Measurements from ENCODE around the gene RBM20.
"Not testable (repeated sequence)": the region's sequence is repeated elsewhere in the genome, so short reads cannot be mapped to it uniquely, and the experiment has no call there.

Gene RBM20

GRCh38 chr10:110708776-110709443 lies 64.8 kb downstream of the RBM20 start:
- no peak for DNase-seq

- DNase-seq, result no peak
These were observed 65.3 kb downstream of the RBM20 start for GRCh38 chr10:110709444-110709828.

DNA sequence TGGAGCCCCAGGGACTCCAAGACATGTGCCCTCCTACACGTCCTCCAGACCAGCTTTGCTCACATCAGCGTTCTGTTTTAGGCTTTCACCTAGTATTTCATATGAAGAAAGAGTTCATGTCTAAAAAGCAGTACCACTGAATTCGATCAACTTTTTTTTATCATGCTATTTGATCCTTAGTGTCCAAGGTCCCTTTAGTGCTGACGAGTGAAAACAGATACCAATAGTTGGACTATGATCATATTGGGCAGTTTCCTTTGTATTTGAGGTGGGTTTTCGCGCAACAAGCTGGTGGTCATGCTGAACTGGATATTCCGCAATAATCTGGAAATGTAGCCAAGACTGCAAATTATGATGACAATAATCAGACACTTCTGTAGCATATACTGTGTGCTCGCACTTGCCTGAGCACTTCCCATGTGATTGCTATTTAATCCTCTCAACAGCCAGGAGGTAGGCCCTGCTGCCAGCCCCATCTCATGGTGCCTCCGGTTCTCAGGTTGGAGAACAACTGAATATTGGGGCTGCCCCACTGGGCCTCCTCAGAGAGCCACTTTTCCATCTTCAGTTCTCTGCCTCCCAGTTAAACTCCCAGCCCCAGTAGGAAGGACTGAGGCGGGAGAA lies 65.9 kb downstream of the RBM20 start:
- DNase-seq, result no peak

DNA sequence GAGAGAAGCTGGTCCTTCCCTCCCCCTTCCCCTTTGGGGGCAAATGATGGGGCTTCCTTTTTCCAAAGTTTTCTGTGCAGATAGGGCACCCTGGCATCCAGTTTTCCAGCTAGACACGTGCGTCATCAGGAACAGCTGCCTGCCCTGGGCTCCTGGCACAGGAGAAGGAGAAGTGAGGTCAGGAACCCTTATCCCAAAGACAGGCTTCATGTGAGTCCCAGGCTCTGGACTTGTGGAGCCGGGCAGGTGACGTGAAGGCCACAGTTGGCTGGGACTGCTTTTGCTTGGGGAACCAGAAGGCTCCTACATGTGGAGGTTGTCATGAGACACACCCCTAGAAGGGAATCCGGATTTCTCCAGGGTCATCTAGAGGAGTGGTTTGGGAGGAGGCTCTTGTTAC lies 66.5 kb downstream of the RBM20 start:
- no peak for DNase-seq

DNA sequence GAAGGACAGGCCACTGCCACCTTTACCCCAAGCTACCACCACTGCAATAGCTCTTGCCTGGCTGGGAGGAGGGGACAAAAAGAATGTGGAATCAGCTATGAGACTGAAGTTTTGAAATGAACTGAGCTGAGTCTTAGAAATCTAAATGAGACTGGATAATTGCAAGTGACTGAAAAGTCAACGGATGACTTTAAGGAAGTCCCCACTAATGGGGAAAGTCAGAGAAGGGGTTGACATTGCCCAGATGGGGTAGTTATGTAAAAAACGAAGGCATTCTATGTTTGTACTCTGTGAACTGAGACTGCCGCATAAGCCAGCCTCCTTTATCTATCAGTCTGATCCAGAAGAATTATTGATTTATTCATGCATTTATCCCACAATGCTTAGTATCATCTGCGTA lies 67.2 kb downstream of the RBM20 start:
- no peak for DNase-seq

- no peak for DNase-seq
These were observed 70.2 kb downstream of the RBM20 start for GRCh38 chr10:110714356-110714755.

GRCh38 chr10:110717781-110718589 lies 73.8 kb downstream of the RBM20 start:
- no peak for DNase-seq

DNA sequence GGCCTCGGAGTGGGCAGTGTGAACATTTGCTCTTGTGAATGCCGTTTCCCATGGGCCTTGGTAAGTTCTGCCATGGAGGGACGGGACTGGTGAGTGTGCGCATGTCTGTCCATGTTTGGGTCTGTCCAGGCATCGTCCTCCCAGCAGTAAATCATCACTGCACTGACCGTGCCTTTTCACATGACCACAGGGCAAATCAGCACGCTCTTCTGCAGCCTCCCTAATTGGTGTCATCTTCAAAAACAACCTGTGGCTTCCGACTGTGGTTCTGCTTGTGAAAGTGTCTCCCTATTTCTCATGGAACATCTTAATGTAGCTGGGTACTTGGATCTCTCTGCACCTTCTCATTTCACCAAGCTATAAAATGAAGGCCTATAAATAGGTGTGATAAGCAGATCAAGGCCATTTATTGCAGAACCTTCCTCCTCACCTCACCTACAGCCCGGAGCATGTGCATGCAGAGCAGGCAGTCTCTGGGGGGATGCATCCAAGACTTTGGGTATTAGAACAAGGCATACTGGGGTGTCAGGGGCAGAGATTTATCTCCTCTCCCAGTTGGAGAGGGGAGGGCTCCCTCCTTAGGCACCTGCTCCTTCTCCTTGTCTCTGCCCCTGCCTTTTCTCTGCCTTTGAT lies 77.4 kb downstream of the RBM20 start:
- DNase-seq, result no peak

DNA sequence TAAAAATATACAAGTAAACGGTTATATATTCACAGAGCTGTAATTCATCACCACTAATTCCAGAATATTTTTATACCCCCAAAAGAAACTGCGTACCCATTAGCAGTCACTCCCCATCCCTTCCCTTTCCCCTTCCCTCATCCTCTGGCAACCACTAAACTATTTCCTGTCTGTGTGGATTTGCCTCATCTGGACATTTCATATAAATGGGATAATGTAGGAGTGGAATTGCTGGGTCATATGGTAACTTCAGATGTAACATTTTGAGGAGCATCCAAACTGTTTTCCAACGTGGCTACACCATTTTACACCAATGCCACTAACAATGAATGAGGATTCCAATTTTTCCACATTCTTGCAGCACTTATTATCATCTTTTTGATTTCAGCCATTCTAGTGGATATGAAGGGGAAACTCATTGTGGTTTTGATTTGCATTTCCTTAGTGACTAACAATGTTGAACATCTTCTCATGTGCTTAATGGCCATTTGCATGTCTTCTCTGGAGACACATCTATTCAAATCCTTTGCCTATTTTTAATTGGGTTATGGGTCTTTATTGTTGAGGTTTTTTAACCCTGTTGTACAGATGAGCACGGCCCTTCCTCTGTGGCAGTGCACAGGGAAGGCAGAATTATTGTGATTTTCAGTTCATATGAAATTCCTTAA lies 79.2 kb downstream of the RBM20 start:
- DNase-seq, result no peak

DNA sequence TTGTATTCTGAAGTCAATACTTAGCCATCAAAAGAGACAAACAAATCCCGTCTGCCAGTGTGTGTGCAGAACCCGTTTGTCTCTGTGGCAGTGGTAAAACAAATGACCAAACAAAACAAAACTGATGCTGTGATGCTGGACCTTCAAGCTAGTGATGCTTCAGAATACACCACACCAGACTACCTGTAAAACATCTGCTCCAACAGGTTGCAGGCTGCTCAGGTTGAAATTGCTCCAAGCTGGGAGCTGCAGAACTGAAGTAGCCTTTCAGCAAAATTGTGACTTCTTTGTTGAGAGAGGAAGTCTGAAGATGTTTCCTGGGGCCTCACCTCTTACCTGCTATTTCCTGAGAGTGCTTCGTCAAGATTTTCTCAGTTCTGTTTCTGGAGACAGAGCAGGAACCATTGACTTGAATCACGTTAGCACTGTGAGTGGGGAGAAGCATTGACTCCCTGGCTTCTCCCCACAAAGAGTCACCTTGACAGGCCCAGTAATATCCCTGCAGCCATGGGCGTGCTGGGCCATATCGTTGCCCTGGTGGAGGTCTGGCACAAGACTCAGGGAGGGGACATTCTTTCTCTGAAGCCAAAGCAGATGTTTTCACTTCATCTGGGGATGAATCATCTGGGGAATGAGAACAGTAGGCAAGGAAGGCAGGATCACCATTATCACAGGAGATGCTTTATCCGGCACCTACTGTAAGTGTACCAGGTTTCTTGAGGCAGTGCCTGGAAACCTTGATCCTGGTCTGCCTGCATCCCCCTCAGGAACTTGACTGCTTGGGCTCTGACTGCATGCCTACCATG lies 80.2 kb downstream of the RBM20 start:
- DNase-seq, result peak; percentile 46

DNA sequence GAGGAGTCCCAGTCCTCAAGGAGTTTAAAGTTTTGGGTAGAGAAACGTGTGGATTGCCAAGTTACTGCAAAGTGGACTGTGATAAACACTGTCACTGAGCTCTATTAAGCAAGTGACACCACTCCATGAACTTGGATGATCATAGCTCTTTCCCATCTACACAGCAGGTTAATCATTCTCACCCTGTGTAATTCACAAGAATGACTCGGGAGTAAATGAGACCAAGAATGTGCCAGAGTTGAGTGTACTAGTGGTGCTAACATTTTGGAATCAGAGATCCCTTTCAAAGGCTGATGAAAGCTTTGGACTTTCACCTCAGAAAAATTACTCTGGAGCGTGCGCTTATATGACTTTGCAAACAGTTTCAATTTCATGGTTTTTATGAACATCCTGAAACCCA lies 80.8 kb downstream of the RBM20 start:
- DNase-seq, result no peak

GRCh38 chr10:110725801-110726630 lies 81.9 kb downstream of the RBM20 start:
- no peak for DNase-seq

DNA sequence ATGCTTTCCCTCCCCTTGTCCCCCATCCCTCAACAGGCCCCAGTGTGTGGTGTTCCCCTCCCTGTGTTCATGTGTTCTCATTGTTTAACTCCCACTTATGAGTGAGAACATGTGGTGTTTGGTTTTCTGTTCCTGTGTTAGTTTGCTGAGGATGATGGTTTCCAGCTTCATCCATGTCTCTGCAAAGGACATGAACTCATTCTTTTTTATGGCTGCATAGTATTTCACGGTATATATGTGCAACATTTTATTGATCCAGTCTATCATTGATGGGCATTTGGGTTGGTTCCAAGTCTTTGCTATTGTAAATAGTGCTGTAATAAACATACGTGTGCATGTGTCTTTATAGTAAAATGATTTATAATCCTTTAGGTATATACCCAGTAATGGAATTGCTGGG lies 83.6 kb downstream of the RBM20 start:
- not testable (repeated sequence) for DNase-seq

GRCh38 chr10:110730345-110731050 lies 86.4 kb downstream of the RBM20 start:
- DNase-seq, result no peak

DNA sequence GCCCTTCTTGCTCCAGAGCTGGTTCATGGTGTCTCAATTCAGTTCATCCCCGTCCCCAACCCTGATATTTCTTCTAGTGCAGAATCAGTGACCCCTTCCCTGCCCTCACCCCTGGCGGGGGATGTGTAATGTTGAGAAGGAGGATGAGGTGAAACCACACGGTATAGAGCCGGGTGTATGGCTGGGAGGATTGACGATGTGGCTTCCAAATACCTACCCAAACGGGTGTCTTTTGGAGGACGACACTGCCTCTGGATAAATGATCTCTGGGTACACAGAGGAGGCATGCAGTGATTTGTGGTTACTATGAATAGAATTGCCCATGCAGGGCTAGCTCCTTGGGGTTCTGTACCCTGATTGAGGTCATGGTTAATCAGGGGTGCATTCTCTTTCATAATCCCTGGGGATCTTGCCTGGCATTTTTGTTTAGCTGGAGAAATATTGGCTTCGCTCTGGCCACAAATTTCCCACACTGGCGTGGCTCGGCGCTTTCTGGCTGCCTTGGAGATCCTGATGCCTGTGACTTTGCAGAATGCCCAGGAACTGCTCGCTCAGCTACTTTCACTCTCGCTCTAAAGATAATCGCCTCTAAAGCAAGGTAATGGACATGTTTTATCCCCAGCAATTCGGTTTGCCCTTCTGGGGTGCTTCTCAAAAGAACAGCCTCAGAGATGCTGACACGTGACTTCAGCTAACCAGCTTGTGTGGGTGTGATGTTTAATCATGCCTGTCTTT lies 89.2 kb downstream of the RBM20 start:
- no peak for DNase-seq

DNA sequence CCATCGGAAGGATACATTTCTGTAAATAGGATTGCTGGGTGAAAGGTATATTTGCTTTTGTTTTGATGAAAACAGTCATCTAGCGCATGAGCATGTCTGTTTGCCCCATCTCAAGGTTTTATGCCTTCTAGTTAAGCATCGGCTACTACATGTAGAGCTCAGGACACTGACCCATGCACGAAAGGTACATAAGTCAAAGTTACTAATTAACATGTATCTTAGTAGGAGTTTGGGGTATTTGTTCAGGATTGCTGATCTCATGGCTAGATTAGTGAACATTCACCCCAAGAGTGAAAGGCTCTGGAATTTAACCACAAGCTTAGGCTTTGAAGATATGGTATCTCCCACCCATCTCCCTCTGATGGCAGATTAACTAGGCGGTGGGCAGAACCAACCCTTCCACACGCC lies 91.5 kb downstream of the RBM20 start:
- DNase-seq, result no peak

GRCh38 chr10:110737886-110738634 lies 93.9 kb downstream of the RBM20 start:
- no peak for DNase-seq

DNA sequence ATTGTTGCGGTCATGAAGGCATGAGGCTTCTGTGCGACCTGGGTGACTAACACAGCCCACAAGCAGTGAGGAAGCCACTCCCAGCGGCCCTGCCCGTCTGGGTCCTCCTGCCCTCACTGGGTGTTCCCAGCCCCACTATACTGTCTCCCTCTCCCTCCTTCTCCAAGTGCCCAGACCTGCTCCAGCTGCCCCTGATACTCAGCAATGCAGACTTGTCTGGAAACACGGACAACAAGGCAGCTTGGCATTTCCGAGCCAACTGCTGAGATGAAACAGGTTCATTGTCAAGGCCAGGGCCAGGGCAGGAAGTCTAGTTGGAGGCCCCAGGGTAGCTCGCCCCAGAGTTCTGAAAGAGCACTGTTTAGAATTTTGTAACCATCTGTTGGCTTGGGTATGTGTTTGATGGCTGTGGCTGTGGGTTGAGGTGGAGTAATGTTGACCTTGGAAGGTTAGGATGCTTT lies 95.7 kb downstream of the RBM20 start:
- no peak for DNase-seq

GRCh38 chr10:110742801-110743200 lies 98.7 kb downstream of the RBM20 start:
- no peak for DNase-seq
